GM23248 (cell line): ENCODE results near the gene GDAP2.

Experiments used
- EZH2 ChIP-seq: fragments of 200-600 bp; sonication (generic); IDR thresholded peaks from 2 replicates; pipeline ENCODE4 v1.6.1; 2018; ENCODE audit warnings: antibody characterized with exemption, mild to moderate bottlenecking; ENCODE audit not compliant: insufficient read depth, poor library complexity, severe bottlenecking
- EZH2phosphoT487 ChIP-seq: fragments of 200-600 bp; sonication (generic); IDR thresholded peaks from 2 replicates; pipeline ENCODE4 v1.6.1; 2018; ENCODE audit warnings: antibody characterized with exemption, moderate library complexity, mild to moderate bottlenecking, low read depth; ENCODE audit not compliant: insufficient read depth

DNA sequence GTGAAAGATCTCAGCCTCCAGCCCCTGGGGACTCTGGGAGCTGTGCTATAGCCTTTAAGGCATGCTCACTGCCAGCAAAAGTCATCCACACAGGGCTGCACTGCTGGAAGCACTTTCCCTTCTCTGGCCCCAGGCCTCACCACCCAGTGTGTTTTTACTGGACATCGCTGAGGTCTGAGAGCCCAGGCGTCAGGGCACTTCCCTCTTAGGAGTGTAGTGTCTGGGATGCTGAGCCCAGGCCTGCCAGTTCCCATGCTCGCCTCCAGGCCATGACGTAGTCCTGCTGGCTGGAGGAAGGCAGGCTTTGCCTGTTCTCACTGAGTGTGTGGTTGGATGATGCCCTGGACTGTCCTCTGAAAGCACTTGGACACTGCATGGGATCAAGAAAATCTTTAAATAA is 101.2 kb downstream of the GDAP2 start:
- TF ChIP-seq EZH2 (no peak), EZH2phosphoT487 (no peak)
